Measurements from ENCODE around the gene TSR1.

Gene TSR1

GRCh38 chr17:2336215-2336851 is at the start of gene TSR1:
TSR1 (minus strand) TSS chr17:2336457; CDS start chr17:2336427, 30 bp downstream.
- DNase-seq (ENCODE audit: low read depth, low spot score) = peak; percentile 97

GRCh38 chr17:2385240-2386210 is 49.3 kb upstream of the TSR1 start:
- DNase-seq (ENCODE audit: low read depth, low spot score) = no peak

GRCh38 chr17:2384439-2385127 is 48.3 kb upstream of the TSR1 start:
- no peak for DNase-seq (ENCODE audit: low read depth, low spot score)

GRCh38 chr17:2383628-2384167 is 47.4 kb upstream of the TSR1 start:
- DNase-seq (ENCODE audit: low read depth, low spot score) = no peak

GRCh38 chr17:2380950-2381649 is 44.8 kb upstream of the TSR1 start:
- DNase-seq (ENCODE audit: low read depth, low spot score) = no peak

- DNase-seq (ENCODE audit: low read depth, low spot score) = peak; percentile 26
Observed at GRCh38 chr17:2380226-2380922, 44.1 kb upstream of the TSR1 start.

GRCh38 chr17:2379489-2380225 is 43.4 kb upstream of the TSR1 start:
- no peak for DNase-seq (ENCODE audit: low read depth, low spot score)

- no peak for DNase-seq (ENCODE audit: low read depth, low spot score)
Observed at GRCh38 chr17:2378905-2379304, 42.6 kb upstream of the TSR1 start.

GRCh38 chr17:2377659-2378058 is 41.4 kb upstream of the TSR1 start:
- no peak for DNase-seq (ENCODE audit: low read depth, low spot score)

DNA sequence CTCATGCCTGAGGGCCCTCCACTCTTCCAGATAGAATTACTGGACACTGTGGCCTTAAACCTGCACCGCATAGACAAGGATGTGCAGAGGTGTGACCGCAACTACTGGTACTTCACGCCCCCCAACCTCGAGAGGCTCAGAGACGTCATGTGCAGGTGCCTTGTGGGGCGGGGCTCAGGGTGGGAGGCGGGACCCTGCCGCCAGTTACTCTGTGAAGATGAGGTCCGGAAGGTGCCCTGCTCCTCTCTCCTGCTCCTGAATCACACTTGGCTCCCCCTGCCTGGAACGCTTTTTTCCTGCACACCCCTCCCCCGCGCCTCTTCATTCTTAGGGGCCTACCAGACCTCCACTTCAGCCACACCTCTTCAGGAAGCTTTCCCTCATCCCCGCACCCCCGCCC is 39.9 kb upstream of the TSR1 start:
- no peak for DNase-seq (ENCODE audit: low read depth, low spot score)

GRCh38 chr17:2375406-2375805 is 39.1 kb upstream of the TSR1 start:
- DNase-seq (ENCODE audit: low read depth, low spot score) = no peak

GRCh38 chr17:2374549-2375285 is 38.5 kb upstream of the TSR1 start:
- DNase-seq (ENCODE audit: low read depth, low spot score) = no peak

DNA sequence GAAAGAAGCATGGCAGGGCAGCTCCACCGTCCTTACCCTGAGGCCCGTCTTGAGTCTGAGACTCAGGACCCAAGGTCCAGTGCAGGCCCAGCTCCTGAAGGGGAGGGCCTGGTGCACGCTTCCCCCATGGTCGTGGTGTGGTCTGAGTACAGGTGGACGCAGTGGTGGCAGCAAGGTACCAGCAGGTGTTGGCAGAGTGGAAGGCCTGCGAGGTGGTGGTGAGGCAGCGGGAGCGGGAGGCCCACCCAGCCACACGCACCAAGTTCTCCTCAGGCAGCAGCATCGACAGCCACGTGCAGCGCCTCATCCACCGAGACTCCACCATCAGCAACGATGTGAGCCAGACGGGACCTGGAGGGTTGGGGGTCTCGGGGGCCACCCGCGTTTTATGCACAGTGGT is 36.9 kb upstream of the TSR1 start:
- DNase-seq (ENCODE audit: low read depth, low spot score) = no peak

DNA sequence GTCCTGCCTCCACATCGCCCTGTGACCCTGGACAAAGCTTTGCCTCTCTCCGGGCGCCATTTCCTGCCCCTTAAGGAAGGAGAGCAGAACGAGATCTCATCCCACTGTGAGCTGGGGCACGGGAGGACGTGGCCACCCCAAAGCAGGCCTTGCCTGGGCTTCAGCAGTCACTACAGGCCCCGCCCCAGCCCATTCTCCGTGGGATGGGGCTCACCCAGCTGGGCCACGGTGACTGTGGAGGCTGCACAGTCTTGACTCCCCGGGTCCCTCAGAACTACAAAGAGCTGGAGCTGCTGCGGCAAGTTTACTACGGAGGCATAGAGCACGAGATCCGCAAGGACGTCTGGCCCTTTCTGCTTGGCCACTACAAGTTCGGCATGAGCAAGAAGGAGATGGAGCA is 36.4 kb upstream of the TSR1 start:
- no peak for DNase-seq (ENCODE audit: low read depth, low spot score)

- DNase-seq (ENCODE audit: low read depth, low spot score) = no peak
Observed at GRCh38 chr17:2372180-2372579, 35.9 kb upstream of the TSR1 start.

- no peak for DNase-seq (ENCODE audit: low read depth, low spot score)
Observed at GRCh38 chr17:2371183-2372130, 35.2 kb upstream of the TSR1 start.

DNA sequence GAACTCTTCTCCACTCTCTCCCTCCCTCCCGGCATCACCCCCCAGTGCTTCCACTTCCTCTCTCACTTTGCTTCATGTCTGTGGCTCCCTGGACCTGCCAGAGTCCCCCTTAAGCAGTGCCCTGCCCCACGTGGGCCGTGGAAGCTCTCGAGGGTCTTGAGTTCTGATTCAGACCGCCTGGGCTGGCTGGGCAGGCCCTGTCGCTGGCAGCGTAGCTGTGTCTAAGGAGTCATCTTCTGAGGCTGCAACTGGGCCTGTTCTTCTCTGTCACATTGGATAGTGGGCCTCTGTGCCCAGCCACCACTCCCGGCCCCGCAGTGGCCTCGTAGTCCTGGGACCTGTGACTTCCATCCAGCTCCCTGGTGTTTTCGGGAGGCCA is 33.9 kb upstream of the TSR1 start:
- no peak for DNase-seq (ENCODE audit: low read depth, low spot score)

GRCh38 chr17:2369551-2370210 is 33.4 kb upstream of the TSR1 start:
- peak; percentile 49 for DNase-seq (ENCODE audit: low read depth, low spot score)

All from astrocyte of the hippocampus (primary cell).